ACHN (cell line): ENCODE data around the gene GNAI3.
A peak's percentile ranks its signal among the peaks of the same experiment; 100 is the strongest.

Experiments
- DNase-seq: peaks from one replicate; pipeline ENCODE4 v3.0.0-alpha.2; 2015
- in situ Hi-C: cut with HindIII; loops from 2 replicates; pipeline ENCODE4 v1.10.0; 2017; ENCODE audit warnings: low sequenced_read_pairs, low pct_ligation_motif_present, low pct_unique_long_range_greater_than_20kb

The GNAI3 gene

GRCh38 chr1:109616391-109616790 is 68.0 kb downstream of the GNAI3 start:
- no peak for DNase-seq
- in situ Hi-C loops: no loop called here

GRCh38 chr1:109617291-109617801 is 68.9 kb downstream of the GNAI3 start:
- in situ Hi-C loops: no loop called here
- peak; percentile 31 for DNase-seq

- no peak for DNase-seq
- in situ Hi-C loops: no loop called here
Measured at GRCh38 chr1:109618661-109619575, 70.5 kb downstream of the GNAI3 start.

DNA sequence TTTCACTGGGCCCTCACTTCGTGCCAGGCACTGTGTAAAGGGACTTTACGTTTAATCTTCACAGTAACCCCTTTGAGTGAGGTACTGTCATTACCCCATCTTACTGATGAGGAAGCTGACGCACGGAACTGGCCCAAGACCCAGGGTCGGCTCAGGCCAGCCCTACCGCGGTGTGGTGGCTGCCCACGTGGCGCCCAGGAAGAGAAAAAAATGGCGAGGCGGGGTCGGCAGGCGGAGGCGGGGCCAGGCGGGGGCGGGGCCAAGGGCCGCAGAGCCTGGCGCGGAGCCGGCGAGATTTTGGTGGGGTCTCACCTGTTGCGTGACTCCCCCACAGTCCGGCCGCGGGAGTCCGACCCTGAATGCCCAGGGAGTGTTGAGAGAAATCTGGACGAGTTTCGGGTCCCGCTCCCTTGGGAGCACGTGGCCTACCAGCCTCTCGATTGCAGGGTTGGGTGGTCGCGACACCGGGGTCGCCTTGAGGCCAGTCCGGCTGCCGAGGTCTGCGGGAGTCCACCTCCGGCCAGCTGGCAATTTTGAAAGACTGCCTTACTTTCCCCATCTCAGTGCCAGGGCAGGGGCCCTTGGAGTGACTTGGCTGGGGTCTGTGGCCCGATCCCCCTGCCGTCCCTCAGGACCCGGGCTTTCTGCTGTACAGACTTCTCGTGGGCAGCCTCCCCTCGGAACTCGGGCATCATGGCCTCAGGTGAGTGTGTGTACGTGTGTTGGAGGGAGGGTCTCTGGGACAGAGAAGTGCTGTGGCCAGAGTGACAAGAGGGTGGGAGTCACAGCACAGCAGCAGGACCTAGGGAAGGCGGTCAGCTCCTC is 71.4 kb downstream of the GNAI3 start, which contains the start of the genes AMPD2 and GNAT2:
AMPD2 (plus strand) TSS at position 262 of the 825 bp plus-strand sequence. CDS start 1,339 bp downstream, outside the sequence.
GNAT2 (minus strand) TSS at position 41 of the 825 bp plus-strand sequence. CDS start 6,746 bp downstream, outside the sequence.
- in situ Hi-C loops: no loop called here
- DNase-seq: peak; percentile 74

- in situ Hi-C loops: no loop called here
- DNase-seq: peak; percentile 51
Measured at GRCh38 chr1:109620401-109620791, 72.0 kb downstream of the GNAI3 start.

- in situ Hi-C loops: no loop called here
- peak; percentile 90 for DNase-seq
Measured at GRCh38 chr1:109620841-109621286, 72.4 kb downstream of the GNAI3 start.

DNA sequence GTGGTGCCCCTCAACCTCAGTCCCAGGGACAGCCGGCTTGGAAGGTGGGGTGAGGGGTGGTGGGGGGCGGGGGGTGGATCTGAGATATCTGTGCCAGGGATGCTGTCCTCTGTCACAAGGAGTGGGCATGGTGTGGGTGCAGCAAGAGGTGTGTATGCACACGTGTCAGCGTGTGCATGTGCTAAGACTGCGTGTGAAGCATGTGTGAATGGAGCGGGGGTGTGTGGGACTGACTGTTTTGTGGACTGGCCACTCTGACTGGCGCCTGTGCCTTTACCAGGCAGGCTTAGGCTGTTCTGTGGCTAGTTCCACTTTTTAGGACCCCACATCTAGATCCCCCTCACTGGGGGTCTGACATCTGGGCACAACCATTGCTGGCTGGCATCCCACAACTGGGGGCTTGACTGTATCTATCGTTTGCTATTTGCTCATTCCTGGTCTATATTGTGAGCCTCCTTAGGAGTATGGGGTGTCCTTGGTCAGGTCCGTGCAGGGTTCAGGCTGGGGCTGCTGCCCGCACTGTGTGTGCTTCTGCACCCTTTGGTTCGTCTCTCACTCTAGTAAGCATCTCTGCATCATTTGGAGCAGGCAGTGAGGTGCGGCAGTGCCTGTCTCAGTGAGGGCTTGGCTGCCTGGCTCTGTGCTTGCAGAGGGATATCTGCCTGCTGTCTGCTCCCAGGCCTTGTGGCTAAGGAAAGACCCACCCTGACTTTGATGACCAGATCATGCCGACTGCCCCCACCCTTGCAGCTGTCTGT is 73.1 kb downstream of the GNAI3 start:
- DNase-seq: no peak
- in situ Hi-C loops: no loop called here

DNA sequence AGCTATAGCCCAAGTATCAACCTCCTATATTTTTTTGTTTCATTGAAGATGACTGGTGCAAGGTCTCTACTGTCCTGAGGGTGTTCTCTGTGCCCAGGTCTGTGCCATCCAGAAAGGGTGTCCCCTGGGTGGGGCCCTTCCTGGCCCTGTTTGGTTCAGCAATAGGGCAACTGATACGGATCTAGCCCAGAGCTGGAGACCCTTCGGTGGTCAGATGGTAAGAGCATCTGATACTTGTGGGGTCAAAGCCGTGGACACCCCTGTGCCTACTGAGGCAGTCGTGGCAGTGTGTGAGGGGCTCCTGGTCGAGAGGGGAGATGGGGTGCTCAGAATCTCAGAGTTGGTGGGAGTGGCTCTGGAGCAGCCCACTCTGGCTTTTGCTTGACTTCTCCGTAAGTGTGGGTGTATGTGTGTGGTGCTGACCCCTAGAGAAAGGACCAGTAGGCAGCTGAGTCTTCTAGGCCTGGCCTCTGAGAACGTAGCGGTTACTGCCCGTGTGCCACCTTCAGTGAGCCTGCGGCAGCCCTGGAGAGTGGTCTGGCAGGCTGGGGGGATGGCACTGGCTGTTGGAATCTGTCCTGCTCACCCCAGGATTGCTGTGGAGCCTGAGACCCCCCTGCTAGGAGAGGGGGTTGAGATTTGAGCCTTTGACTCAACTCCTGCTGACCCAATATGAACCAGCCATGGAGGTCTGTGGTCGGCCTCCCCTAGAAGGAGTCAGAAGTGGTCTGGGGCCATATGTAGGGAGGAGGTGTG is 73.9 kb downstream of the GNAI3 start:
- DNase-seq: no peak
- in situ Hi-C loops: no loop called here

DNA sequence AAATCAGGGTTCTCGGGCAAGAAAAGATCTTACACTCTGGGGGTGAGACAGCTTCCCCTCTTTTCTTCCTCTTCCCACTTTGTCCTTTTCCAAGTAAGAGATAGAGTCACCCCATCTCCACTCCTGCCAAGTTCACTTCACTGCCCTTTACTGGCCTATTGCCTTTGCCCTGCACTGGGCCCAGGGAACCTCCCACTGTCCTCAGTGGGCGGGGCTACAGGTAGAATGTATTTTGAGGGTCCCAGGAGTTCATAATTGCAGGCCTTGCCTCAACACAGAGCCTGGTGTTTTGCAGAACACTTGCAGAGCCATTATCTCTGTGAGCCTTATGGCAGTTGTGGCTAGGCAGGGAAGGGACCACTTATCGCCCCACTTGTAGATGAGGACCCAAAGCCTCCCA is 74.5 kb downstream of the GNAI3 start:
- in situ Hi-C loops: no loop called here
- DNase-seq: no peak

GRCh38 chr1:109623601-109624161 is 75.3 kb downstream of the GNAI3 start:
- in situ Hi-C loops: no loop called here

DNA sequence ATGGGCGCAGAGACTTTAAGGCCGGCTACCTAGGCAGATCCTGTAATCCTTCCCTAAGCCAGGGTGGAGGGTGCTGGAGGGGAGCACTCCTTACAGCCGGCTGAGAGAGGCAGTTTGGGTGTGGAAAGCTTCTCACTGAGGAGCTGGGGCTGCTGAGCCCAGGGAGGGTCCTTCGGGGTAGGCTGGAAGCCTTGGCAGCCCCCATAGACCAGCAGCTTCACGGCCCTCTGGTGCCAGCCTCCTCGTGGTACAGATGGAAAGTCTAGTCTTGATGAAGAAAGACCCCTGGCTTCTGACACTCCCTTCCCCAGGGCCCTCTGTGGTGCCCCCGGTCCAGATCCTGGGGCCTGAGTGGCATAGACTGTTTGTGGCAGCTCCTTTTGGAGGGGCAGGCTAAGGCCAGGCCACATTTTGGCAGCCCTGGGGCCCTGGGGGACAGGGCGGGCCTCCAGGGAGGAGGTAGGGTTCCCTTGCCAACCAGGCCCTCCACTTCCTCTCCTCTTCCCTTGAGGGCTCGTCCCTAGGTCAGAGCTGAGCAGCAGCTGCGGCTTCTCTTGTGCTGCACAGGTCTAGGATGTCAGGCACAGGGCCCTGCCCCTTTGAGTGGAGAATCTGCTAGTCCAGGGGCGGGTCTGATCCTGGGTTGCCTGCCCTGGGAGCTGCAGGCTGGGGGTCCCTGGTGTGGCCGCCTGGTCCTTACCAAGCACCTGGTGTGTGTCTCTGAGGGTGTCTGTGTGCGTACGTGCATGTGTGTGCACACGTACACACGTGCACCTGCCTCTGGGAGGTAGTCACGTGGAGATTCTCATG is 76.0 kb downstream of the GNAI3 start:
- no peak for DNase-seq
- in situ Hi-C loops: no loop called here

More at GRCh38 chr1:109623601-109624161, 75.3 kb downstream of the GNAI3 start:
- no peak for DNase-seq

DNA sequence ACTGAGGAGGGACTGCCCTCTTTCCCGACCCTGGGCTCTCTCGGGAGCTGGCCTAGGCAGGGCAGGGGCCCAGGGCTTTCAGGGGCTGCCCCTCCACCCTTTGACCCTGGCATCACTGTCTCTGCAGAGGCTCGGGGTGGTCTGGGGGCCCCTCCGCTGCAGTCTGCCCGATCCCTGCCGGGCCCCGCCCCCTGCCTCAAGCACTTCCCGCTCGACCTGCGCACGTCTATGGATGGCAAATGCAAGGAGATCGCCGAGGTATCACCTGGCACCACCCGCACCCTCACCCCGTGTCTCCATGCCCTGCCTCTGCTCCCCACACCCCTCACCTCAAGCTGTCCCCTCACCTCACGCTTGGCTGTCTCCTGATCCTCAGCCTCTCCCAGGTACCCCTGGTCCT is 76.8 kb downstream of the GNAI3 start:
- in situ Hi-C loops: no loop called here
- no peak for DNase-seq

DNA sequence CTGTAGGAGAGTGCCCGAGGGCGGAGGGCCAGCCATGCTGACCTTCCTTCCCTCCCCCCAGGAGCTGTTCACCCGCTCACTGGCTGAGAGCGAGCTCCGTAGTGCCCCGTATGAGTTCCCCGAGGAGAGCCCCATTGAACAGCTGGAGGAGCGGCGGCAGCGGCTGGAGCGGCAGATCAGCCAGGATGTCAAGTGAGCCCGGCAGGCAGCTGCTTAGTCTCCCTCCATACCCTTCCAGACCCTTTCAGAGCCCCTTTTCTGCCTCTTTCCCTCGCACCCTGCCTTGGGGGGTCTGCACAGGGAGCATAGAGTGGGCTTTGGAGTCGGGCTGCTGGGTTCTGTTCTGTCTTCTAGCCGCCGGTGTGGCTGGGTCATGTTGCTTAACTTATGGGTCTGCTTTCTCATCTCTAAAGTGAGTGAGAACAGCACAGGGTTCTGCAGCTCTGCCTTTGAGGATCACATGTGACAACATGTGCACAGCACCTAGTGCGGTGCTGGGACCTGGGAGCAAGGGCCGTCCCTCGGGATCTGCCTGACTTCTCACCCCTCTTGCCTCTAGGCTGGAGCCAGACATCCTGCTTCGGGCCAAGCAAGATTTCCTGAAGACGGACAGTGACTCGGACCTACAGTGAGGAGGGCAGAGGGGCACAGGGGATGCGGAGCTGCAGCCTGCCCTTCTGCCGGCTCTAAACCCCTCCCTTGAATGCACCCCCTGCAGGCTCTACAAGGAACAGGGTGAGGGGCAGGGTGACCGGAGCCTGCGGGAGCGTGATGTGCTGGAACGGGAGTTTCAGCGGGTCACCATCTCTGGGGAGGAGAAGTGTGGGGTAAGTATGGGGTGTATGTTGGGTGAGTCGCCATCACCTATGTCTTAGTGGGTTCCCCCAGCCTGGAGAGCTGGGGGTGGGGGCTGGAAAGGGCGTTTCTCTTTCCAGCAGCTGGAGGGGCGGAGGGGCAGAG is 77.5 kb downstream of the GNAI3 start:
- no peak for DNase-seq
- in situ Hi-C loops: no loop called here

DNA sequence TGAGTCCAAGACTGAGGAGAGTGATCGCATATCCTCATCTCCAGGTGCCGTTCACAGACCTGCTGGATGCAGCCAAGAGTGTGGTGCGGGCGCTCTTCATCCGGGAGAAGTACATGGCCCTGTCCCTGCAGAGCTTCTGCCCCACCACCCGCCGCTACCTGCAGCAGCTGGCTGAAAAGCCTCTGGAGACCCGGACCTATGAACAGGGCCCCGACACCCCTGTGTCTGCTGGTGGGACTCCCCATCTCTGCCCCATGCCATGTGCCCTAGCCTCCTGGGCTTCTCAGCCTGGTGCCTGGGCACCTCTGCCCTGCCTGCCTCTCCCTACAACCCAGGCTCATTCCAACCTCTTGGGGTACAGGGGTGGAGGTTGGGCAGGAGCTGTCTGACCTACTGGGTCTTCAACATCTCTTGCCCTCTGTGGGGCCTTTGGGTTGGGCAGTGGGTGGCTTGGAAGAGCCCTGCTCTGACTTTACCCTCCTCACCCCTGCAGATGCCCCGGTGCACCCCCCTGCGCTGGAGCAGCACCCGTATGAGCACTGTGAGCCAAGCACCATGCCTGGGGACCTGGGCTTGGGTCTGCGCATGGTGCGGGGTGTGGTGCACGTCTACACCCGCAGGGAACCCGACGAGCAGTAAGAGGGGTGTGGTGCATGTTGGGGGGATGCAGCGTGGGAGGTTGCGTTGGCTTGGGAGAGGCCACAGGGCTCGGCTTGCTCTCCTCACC is 78.4 kb downstream of the GNAI3 start:
- in situ Hi-C loops: no loop called here

More for the DNA sequence above, 78.4 kb downstream of the GNAI3 start:
- DNase-seq: no peak
